GM19328 (cell line): ENCODE measurements around the gene NKX3-2.
A peak's percentile ranks its signal among the peaks of the same experiment; 100 is the strongest.

Source experiments
- ATAC-seq: cut with Tn5 transposase; IDR thresholded peaks from one replicate; pipeline ENCODE4 v1.9.1; 2021; ENCODE audit warnings: mild to moderate bottlenecking, moderate library complexity; ENCODE audit not compliant: unreplicated experiment

The NKX3-2 gene

GRCh38 chr4:13534344-13535063 is 9.8 kb downstream of the NKX3-2 start:
- no peak for ATAC-seq

DNA sequence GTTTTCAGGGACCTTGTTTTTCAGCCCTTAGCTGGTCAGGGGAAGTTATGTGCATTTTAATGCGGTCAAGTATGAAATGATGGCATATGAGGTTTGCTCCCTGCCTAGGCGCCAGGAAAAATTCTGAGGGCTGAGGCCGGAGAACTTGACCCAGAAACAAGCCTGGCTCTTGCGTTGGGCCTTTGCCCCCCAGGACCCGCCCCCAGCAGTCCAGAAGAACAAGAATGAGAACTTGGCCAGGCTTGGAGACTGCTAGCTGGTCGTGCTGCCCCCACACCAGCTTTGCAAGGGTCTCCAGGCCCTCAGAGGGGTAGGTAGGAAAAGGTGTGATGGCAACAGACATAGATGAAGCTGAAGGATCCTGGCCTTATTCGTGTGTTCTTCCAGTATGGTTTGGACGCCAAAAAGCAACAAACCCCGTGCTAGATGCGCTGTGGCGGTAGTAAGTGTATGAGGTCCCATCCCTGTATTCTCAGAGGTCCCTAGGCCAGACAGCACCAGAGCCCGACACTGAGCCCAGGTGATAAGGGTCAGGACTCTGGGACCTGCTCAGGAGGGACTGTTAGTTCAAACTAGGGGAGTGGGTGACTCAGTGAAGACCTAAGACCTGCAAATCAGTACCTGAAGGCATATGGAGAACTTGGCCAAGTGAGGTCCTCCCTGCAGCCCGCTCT is 10.5 kb downstream of the NKX3-2 start:
- ATAC-seq = no peak

- no peak for ATAC-seq
Observed at GRCh38 chr4:13531625-13531998, 12.7 kb downstream of the NKX3-2 start.

DNA sequence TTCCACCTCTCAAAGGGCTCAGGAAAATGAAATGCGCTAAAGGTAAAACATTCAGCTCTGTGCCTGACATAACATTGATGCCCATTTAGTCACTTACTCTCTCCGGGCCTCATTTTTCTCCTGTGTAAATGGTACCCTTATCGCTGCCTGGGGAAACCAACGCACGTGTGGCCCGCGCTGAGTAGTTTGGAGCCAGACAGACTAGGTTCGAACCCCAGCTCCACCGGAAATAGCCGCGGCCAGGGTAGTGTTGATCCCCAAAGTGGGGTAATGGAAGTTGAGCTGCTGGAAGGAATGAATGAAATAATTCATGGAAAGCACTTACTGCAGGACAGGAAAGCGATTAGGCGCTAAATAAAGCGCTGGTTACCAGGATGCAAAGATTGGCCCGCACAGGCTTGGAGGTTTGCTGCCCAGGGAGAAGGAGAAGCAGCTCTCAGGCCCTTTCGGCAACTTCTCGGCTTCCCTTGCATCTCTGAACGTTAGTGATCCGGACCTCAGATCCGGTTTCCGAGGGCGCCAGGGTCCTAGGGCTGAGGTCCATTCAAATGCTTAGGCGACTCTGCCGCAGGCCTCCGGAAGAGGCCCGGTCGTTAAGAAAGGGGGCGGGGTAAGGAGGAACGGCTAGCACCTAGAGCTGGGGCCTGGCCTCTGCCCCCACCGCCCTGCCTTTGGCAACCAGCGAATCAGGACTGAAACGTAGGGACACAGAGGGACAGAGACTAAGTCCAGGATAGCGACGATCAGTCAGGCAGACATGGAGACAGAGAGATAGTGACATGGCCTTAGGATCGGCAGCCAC is 13.3 kb downstream of the NKX3-2 start:
- no peak for ATAC-seq

DNA sequence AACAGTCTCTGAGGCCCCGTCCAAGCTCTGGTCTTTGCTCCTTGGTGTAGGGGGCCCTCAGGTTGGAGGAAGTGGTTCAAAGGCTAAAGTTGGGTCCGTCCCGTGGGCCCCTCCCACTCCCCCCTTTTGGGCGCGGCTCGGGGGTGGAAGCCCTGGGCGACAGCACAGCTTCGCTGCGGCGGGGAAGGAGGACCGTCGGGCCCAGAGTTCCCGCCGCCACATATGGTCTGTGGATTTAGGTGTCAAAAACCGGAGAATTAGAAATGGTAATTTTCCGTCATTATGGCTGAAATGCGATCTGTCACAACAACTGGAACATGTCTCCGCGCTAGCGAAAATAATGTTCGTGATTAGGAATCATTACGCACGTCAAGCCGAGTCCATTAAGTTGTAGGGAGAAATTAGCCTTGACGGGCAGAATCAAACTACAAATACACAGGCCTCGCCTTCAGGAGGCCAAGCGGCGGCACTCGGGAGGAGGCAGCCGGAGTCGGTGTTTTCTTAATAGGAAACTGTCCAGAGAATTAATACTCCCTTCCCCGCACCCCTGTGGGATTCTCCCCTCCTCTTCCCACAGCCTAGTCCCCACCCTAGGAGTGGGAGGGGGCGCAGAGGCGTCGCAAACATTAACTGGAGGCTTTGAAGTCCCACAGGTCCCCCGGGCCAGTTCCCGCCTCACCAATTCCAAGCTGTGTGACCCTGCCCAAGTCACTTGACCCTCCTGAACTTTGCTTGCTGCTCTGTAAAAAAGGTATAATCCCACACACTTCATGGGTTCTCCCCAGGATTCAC is 15.0 kb downstream of the NKX3-2 start:
- no peak for ATAC-seq

GRCh38 chr4:13528821-13529127 is 15.5 kb downstream of the NKX3-2 start:
- no peak for ATAC-seq

DNA sequence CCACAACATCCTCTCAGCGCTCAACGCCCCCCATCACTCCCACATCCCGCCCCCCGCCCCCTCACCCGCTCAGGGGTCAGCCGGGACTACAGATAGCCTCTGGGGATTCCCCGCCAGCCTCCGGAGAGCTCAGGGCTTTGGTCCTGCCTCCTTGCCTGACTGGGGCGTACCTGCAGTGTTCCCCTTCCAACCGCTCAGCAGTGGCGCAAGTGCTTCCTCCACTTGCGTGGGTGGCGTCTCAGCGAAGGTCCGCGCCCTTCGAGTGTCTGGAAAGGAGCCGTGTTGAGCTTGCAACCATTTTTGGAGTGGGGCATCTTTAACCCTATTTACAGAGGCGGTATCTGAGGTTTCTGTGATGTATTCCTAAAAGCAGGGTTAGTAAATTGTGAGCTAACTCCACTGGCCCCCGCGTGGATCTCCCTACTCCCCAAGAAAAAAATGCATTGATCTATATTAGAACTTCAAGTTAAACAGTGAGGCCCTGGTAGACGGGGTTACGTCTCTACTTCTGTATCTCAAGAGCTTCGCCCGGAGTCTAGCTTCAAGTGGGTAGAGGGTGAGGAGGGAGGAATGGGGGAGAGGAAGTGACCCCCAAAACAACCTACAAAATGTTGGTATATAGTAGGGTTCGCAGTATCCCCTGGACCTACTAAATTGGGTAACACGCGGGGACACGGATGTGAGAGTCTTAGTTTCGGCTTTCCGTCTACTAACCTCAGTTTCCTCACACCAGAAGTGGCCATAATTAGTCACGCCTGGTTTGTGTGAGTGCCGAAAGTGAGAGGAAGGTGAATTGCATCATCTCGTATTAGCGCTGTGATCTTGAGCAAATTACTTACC is 16.1 kb downstream of the NKX3-2 start:
- ATAC-seq = peak; percentile 66

DNA sequence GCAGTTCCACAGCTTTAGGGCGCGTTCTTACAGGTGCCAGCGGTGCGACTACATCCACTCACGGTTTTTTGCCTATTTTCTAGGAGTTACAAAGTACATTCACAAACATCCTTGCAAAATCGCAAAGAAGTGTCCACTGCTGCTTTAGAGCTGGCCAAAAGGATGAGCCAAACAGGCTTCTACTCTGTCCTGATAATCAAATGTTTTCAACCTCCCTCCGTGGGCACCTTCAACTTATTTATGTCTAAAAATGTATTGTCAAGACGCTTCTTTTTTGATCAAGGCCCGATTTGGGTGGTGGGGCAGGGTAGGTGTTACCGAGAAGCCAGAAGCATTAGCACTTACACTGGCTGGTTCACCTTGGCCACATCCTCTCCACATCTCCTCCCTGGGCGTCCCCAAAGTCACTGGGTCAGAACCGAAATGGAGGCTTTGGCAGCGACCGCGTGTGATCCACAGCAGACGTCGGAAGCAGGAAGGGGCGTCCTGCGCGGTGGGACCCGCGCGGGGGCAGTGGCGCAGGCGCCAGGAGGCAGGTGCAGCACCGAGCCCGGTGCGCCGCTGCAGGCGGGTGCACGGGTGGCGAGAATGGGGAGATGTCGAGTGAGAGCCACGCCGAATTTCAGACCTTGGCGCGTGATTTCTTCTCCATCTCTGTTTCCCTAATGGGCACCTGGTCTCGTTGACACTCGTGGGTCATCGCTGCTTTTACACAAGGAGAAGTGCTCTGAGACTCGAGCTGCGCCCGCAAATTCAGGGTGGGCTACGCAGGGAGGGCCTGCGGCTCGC is 16.9 kb downstream of the NKX3-2 start:
- no peak for ATAC-seq

GRCh38 chr4:13526658-13527057 is 17.6 kb downstream of the NKX3-2 start:
- ATAC-seq = no peak

GRCh38 chr4:13525606-13526281 is 18.6 kb downstream of the NKX3-2 start:
- ATAC-seq = no peak

DNA sequence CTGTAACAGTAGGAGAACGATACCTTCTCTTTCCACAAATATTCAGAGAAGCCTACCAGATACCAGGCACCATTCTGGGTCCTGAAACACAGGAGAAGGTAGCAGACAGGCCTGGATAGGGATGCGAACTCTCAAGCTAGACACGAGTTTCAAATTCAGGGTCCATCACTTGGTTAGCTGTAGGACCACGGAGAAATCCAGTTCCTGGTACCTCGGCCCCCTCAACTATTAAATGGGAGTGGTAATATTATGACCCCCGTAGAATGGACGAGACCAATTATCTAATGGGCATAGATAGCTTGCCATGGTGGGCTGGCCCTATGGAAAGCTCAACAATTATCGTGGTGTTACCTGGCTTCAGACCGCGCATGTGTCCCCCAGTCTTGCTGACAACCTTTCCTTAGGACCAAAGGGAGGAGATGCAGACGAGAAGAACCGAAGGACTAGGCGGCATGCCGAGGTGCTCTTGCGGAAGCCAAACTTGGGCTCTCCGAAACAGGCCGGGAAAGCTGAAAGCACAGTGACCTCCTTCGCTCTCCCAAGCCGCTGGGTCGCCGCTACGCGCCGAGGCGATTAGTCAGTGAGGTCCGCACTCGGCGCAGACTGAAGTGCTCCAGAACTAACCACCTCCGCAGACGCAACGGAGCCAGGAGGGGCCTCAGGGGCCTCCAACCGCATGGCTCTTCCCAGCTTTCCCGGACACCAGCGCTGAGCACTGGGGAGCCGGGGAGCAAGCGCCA is 19.6 kb downstream of the NKX3-2 start:
- no peak for ATAC-seq

DNA sequence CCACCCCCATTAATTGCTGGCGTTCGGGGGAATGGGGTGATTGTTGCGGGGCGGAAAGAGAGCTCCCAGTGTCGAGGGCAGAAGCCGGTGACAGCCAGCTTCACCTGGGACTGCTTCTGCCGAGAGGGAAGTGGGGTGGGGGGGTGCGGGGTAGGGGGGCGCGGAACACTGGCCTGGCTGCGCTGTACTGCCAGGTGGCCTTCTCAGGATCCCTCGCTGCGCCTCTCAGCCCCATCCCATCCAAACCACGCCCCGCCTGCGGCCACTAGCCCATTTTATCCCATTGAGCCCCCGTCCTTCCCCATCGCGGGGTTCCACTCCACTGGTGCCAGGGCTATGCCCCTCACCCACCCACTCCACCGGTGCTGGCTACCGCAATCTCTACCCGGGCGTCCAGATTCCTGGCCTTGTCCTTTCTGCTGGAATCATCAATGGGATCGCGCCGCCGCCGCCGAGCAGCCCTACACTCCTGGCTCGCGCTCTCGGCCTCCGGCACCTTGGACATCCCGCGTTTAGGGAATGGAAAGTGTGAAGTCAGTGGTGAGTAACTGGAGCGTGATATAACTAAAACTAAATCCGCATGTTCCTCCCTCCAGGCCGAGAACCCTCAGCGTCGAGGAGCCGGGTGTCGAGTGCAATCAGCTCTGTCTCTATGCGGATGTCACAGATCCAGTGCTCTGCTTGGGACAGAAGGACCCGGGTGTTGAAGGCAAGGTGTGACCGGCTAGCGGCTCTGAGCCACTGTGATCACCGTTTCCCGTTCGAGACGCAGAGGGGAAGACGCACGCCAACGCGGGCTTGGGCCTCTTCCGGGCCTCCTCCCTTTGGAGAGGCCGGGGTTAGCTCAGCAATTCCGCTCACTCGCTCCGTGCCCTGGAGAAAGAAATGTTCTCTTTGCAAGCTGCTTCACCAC is 20.5 kb downstream of the NKX3-2 start:
- no peak for ATAC-seq

- ATAC-seq = no peak
Observed at GRCh38 chr4:13523105-13523477, 21.2 kb downstream of the NKX3-2 start.

DNA sequence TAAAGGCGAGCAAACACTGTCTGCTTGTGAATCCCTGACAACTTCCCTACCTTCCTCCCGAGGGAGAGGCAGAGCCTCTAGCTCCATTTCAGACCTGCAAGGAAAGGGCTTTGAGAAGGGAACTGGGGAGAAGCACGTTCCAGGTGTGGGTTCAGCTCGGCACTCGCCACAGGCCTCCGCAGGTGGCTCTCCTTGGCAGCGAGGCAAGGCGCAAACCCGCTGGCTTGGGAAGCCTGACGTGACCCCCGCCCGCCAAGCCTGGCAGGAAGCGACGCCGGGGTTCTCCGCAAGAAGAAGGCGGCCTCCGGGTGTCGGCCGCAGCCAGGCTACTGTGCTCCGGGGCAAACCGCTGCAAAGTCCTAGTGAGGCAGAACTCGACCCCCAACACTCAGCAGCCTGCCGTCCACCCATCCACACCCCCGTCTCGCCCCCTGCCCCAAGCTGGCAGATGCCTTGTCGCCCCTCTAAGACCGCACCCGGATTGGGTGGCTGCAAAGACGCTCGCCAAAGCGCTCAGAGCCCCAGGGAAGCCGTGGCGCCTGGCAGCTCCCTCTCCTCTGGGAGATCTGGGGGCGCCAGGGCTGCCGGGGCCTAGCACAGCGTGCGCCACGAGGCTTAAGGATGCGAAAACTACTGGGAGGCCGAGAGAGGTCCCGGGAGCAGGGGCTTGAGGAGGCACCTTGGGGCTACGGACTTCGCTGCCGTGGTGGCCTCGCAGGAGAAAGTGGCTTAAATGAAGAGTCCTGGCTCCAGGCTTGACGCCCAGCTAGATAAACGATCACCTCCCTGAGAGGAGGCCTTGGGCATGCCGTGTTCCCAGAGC is 21.8 kb downstream of the NKX3-2 start:
- ATAC-seq = no peak

DNA sequence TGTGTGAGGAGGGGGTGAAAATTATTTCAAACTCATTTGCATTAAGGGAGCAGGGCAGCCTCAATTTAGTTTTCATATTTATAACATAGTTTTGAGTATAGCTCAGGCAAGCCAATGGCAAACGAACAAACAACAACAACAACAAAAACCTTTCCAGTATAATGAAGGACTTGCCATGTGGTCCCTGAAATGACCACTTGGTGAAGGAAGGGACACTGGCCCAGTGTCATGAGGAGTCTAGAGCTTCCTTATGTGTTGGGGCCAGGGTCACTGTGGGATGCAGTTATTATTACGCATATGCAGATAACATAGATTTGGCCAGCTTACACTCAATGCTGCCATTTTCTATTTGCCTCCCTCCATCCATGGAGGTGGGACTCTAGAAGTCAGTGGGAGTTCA is 23.3 kb downstream of the NKX3-2 start:
- ATAC-seq = no peak

GRCh38 chr4:13516315-13516860 is 27.9 kb downstream of the NKX3-2 start:
- ATAC-seq = no peak
